ENCODE results near the gene OR10K2. TPM values are rescaled to one million over a fixed set of nuclear protein-coding genes. Genes with fewer than 3 reads are reported as not detected.

The OR10K2 gene
- total RNA-seq, 1 experiment from 2014 or later = not detected

- DNase-seq (ENCODE audit: low spot score) = no peak
- Mint-ChIP-seq H3K36me3 (no peaks in the 10 kb centered on the region), H3K4me1 (peaks cover 3% of the 10 kb centered on the region; the same call in 1 of the 2 replicates), H3K27me3 (ENCODE audit: low read depth) (no peaks in the 10 kb centered on the region), H3K9me3 (peaks cover 5% of the 10 kb centered on the region), H3K27ac (no peak overlapping the region), H3K4me3 (no peak overlapping the region)
- no peak for ATAC-seq
- TF ChIP-seq ZNF396 (CRISPR knock-in tag; IDR thresholded peaks at IDR 0.05; ENCODE audit: borderline replicate concordance) (no peak), TEAD4 (CRISPR knock-in tag; IDR thresholded peaks at IDR 0.05) (no peak), PRRX2 (CRISPR knock-in tag; IDR thresholded peaks at IDR 0.05) (no peak), OVOL2 (CRISPR knock-in tag; IDR thresholded peaks at IDR 0.05; ENCODE audit: borderline replicate concordance) (no peak), ZNF263 (CRISPR knock-in tag; IDR thresholded peaks at IDR 0.05; ENCODE audit: low read depth) (no peak), ATF2 (CRISPR knock-in tag; IDR thresholded peaks at IDR 0.05; ENCODE audit: borderline replicate concordance, low read depth) (no peak), HMGA2 (CRISPR knock-in tag; IDR thresholded peaks at IDR 0.05) (no peak), ESRRA (CRISPR knock-in tag; IDR thresholded peaks at IDR 0.05; ENCODE audit: borderline replicate concordance) (no peak), RORB (CRISPR knock-in tag; IDR thresholded peaks at IDR 0.05) (no peak), IRF1 (CRISPR knock-in tag; IDR thresholded peaks at IDR 0.05) (no peak), CTCF (IDR thresholded peaks at IDR 0.05) (no peak), SMAD3 (CRISPR knock-in tag; IDR thresholded peaks at IDR 0.05; ENCODE audit: borderline replicate concordance) (no peak), ZNF416 (CRISPR knock-in tag; IDR thresholded peaks at IDR 0.05) (no peak), STAT6 (CRISPR knock-in tag; conservative IDR thresholded peaks at IDR 0.05; ENCODE audit: low read depth) (no peak), ZNF219 (CRISPR knock-in tag; IDR thresholded peaks at IDR 0.05; ENCODE audit: borderline replicate concordance) (no peak), TCF7 (CRISPR knock-in tag; IDR thresholded peaks at IDR 0.05; ENCODE audit: low read depth) (no peak), EMX1 (CRISPR knock-in tag; IDR thresholded peaks at IDR 0.05) (no peak), FOXJ3 (CRISPR knock-in tag; IDR thresholded peaks at IDR 0.05; ENCODE audit: borderline replicate concordance) (no peak), ZNF121 (CRISPR knock-in tag; IDR thresholded peaks at IDR 0.05) (no peak), E2F1 (CRISPR knock-in tag; IDR thresholded peaks at IDR 0.05) (no peak)
- CTCF ChIA-PET = no interaction called here
- POLR2A ChIA-PET = no interaction called here
Observed at GRCh38 chr1:158391099-158391498, 34.9 kb downstream of the OR10K2 start.

GRCh38 chr1:158390331-158390730, 35.7 kb downstream of the OR10K2 start:
- CTCF ChIA-PET = no interaction called here
- no peak overlapping the region for H3K27ac Mint-ChIP-seq
- no peak for DNase-seq (ENCODE audit: low spot score)
- peaks cover 5% of the 10 kb centered on the region for H3K9me3 Mint-ChIP-seq
- H3K36me3 Mint-ChIP-seq = no peaks in the 10 kb centered on the region
- POLR2A ChIA-PET = no interaction called here
- H3K4me1 Mint-ChIP-seq = peaks cover under 1% of the 10 kb centered on the region; the same call in 1 of the 2 replicates
- no peaks in the 10 kb centered on the region for H3K27me3 Mint-ChIP-seq (ENCODE audit: low read depth)
- H3K4me3 Mint-ChIP-seq = no peak overlapping the region
- no peak for ATAC-seq
- TF ChIP-seq ARID4B (CRISPR knock-in tag; IDR thresholded peaks at IDR 0.05; ENCODE audit: borderline replicate concordance) = no peak
- TF ChIP-seq FOXP4 (CRISPR knock-in tag; IDR thresholded peaks at IDR 0.05) = no peak
- no peak for TF ChIP-seq ZNF423 (CRISPR knock-in tag; IDR thresholded peaks at IDR 0.05)
- TF ChIP-seq NFE2L1 (CRISPR knock-in tag; IDR thresholded peaks at IDR 0.05) = no peak

Measured in WTC11 (cell line).